GM19397 (cell line): ENCODE data around the gene HEPACAM2.
A peak's percentile ranks its signal among the peaks of the same experiment; 100 is the strongest.

Source experiments
- ATAC-seq: cut with Tn5 transposase; IDR thresholded peaks from one replicate; pipeline ENCODE4 v1.9.1; 2021; ENCODE audit warnings: mild to moderate bottlenecking, moderate library complexity; ENCODE audit not compliant: unreplicated experiment

Gene HEPACAM2

DNA sequence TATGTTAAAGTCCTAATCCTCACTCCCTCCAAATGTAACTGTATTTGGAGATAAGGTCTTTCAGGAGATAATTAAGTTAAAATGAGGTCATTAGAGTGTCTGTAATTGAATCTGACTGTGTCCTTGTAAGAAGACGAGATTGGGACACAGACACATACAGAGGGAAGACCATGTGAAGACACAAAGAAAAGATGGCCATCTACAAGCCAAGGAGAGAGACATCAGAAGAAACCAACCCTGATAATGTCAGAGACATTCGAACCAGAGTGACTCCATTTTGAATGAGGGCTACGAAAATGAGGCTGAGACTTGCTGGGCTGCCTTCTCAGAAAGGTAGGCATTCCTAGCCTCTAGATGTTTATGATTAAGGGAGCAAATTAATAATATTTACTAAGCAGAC is 77.5 kb downstream of the HEPACAM2 start:
- ATAC-seq, result no peak

DNA sequence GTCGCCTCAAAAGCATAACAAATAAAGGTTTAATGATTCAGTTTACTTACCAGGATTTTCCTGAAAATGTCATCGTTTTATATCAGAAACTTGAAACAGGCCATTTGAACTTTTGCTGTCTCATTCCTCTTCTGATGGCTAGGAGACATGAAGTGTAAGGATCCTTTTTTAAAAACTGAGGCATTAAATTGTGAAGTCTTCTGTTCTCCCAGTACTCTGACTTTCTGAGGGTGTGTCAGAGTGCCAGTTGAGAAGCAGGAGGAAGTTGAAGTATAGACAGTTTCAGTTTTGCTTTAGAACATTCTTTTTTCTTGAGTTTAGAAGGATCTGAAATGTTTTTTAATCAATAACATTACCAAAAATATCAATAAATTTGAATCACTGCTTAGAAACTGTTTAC is 78.1 kb downstream of the HEPACAM2 start, which contains the start of gene SAMD9L:
TSS of gene SAMD9L (minus strand) at position 242 of the 400 bp plus-strand sequence. CDS start 12,414 bp downstream, outside the sequence.
- ATAC-seq, result peak; percentile 43

- ATAC-seq, result peak; percentile 78
Measured at GRCh38 chr7:93147363-93147762, 78.9 kb downstream of the HEPACAM2 start.

GRCh38 chr7:93146472-93147141 is 79.7 kb downstream of the HEPACAM2 start:
- ATAC-seq, result peak; percentile 25

DNA sequence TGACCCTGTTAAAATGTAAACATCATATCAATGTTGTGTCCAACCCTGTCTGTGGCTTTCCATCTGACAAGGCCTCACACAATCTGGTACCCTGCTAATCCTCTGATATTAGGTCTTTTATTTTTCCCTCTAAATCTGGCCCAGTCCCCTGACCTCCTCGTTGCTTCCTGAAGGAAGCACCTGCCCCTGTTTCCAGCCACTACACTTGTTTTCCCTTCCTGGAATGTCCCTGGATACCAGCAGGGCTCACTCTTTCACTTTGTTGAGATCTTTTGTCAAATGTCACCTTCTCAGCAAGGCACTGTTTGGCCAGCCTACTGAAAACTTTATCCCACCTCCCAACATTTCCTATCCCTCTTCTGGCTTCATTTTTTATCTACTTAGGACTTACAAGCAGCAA is 80.2 kb downstream of the HEPACAM2 start:
- no peak for ATAC-seq

GRCh38 chr7:93145354-93145753 is 80.9 kb downstream of the HEPACAM2 start:
- no peak for ATAC-seq

GRCh38 chr7:93142127-93142526 is 84.1 kb downstream of the HEPACAM2 start:
- no peak for ATAC-seq

DNA sequence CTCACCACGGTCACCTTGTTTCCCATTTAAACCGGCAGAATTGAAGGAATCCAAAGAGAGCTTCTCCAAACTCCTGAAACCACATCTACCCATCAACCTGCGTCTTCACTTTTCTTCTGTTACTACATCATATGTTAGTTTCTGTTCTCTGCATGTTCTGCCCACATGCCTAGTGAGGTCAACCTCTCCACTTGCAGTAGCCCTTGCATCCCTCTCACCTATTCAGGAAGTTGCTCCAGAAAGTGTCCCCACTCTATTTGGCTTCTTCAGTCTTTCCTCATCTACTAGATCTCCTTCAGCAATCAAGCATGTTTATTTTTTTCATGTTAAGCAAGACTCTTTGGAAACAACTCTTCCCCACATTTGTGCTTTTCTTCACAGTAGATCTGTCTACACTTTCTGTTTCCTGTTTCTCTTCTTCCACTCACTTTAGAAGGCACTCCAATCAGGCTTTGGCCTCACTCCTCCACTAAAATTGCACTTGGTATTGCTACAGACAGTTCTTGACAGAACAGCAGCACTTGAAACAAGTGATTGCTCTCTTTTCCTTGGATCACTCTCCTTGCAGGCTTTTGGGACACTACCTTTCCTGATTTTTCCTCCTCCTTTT is 85.6 kb downstream of the HEPACAM2 start:
- ATAC-seq, result no peak

- no peak for ATAC-seq
Measured at GRCh38 chr7:93138576-93138975, 87.7 kb downstream of the HEPACAM2 start.
